OCI-LY1 (cell line): ENCODE measurements around the gene TRMT61A.

Source experiments
- H2AFZ ChIP-seq: fragments of 200-600 bp; sonication (generic), shearing (Covaris generic); 2 replicates; pipeline ENCODE4 v1.6.0; 2014; ENCODE audit warnings: antibody characterized with exemption, mild to moderate bottlenecking, low read length
- H3F3A ChIP-seq: fragments of 200-600 bp; sonication (generic), shearing (Covaris generic); 2 replicates; pipeline ENCODE4 v1.6.0; 2014; ENCODE audit warnings: mild to moderate bottlenecking, antibody characterized with exemption, low read length, moderate library complexity; ENCODE audit not compliant: insufficient read depth
- H3K27ac ChIP-seq: fragments of 200-600 bp; sonication (generic); 2 replicates; pipeline ENCODE4 v1.5.1; 2014; ENCODE audit warnings: low read length, mixed run types, mild to moderate bottlenecking, low read depth; ENCODE audit not compliant: poor library complexity, severe bottlenecking
- H3K27me3 ChIP-seq: fragments of 200-600 bp; sonication (generic); 2 replicates; pipeline ENCODE4 v1.6.0; 2014; ENCODE audit warnings: antibody characterized with exemption, mild to moderate bottlenecking, low read length, moderate library complexity; ENCODE audit not compliant: insufficient read depth
- H3K36me3 ChIP-seq: fragments of 200-600 bp; sonication (generic); 2 replicates; pipeline ENCODE4 v1.6.1; 2014; ENCODE audit warnings: mild to moderate bottlenecking, antibody characterized with exemption, low read length, moderate library complexity, mixed read lengths; ENCODE audit not compliant: insufficient read depth
- H3K4me1 ChIP-seq: fragments of 200-600 bp; sonication (generic); 2 replicates; pipeline ENCODE4 v1.5.1; 2014; ENCODE audit warnings: mild to moderate bottlenecking, low read length, moderate library complexity; ENCODE audit not compliant: insufficient read depth, severe bottlenecking
- H3K4me2 ChIP-seq: fragments of 200-600 bp; sonication (generic), shearing (Covaris generic); 2 replicates; pipeline ENCODE4 v1.6.1; 2014; ENCODE audit warnings: low read length
- H3K4me3 ChIP-seq: fragments of 200-600 bp; sonication (generic); 2 replicates; pipeline ENCODE4 v1.5.1; 2014; ENCODE audit warnings: low read length, low read depth, mild to moderate bottlenecking, mixed read lengths; ENCODE audit not compliant: poor library complexity, severe bottlenecking
- H3K79me2 ChIP-seq: fragments of 200-600 bp; shearing (Covaris generic); 2 replicates; pipeline ENCODE4 v1.6.1; 2016; ENCODE audit warnings: mixed run types, low read length, mixed read lengths; ENCODE audit not compliant: insufficient read depth
- H3K9ac ChIP-seq: fragments of 200-600 bp; sonication (generic), shearing (Covaris generic); 2 replicates; pipeline ENCODE4 v1.6.1; 2014; ENCODE audit warnings: mild to moderate bottlenecking, low read length, mixed read lengths
- H3K9me2 ChIP-seq: fragments of 200-600 bp; sonication (generic), shearing (Covaris generic); 2 replicates; pipeline ENCODE4 v1.6.1; 2014; ENCODE audit warnings: low read depth, mild to moderate bottlenecking, low read length, mixed read lengths
- H3K9me3 ChIP-seq: fragments of 200-600 bp; shearing (Covaris generic); 2 replicates; pipeline ENCODE4 v1.6.1; 2014; ENCODE audit warnings: low read length, mixed read lengths
- H4K20me1 ChIP-seq: fragments of 200-600 bp; sonication (generic), shearing (Covaris generic); 2 replicates; pipeline ENCODE4 v1.6.0; 2016; ENCODE audit warnings: mild to moderate bottlenecking, low read length; ENCODE audit not compliant: insufficient read depth
- CTCF ChIP-seq: fragments of 200-600 bp; sonication (generic), shearing (Covaris generic); IDR thresholded peaks from 2 replicates; pipeline ENCODE4 v1.5.1; 2017; ENCODE audit warnings: mild to moderate bottlenecking, antibody characterized with exemption, low read length, moderate library complexity, mixed read lengths
- EZH2 ChIP-seq: fragments of 200-600 bp; sonication (generic), shearing (Covaris generic); IDR thresholded peaks from 2 replicates; pipeline ENCODE4 v1.8.0; 2017; ENCODE audit warnings: borderline replicate concordance, mixed run types, mild to moderate bottlenecking, antibody characterized with exemption, low read length, moderate library complexity, mixed read lengths

Gene TRMT61A

GRCh38 chr14:103526247-103526913, 2.6 kb upstream of the TRMT61A start:
- no peak for TF ChIP-seq EZH2
- H3K36me3 ChIP-seq = peaks cover 6% of the 10 kb centered on the region; the same call in 1 of the 2 replicates
- no peaks in the 10 kb centered on the region for H3K9me3 ChIP-seq
- H3K9me2 ChIP-seq = no peaks in the 10 kb centered on the region
- no peaks in the 10 kb centered on the region; the same call in 1 of the 2 replicates for H3K27me3 ChIP-seq
- no peak overlapping the region for H3K27ac ChIP-seq
- H3K4me2 ChIP-seq = no peak overlapping the region
- H3K4me1 ChIP-seq = peaks cover 34% of the 10 kb centered on the region
- no peak overlapping the region for H3K9ac ChIP-seq
- H3K79me2 ChIP-seq = peaks cover 8% of the 10 kb centered on the region
- no peaks in the 10 kb centered on the region for H3F3A ChIP-seq
- no peak overlapping the region for H2AFZ ChIP-seq
- H4K20me1 ChIP-seq = no peaks in the 10 kb centered on the region
- no peak overlapping the region for H3K4me3 ChIP-seq

GRCh38 chr14:103526914-103527248, 2.1 kb upstream of the TRMT61A start:
- H2AFZ ChIP-seq = no peak overlapping the region
- no peak overlapping the region for H3K4me2 ChIP-seq

GRCh38 chr14:103527408-103528145, 1.4 kb upstream of the TRMT61A start:
- TF ChIP-seq CTCF (no peak), EZH2 (no peak)
- Histone ChIP-seq H3K9me3 (no peaks in the 10 kb centered on the region), H3K36me3 (peaks cover 6% of the 10 kb centered on the region; the same call in 1 of the 2 replicates), H3K4me2 (peak overlapping the region; percentile 96), H3K9me2 (no peaks in the 10 kb centered on the region), H3K27ac (no peak overlapping the region), H3K79me2 (peaks cover 8% of the 10 kb centered on the region), H3K9ac (peak overlapping the region; percentile 93; the same call in 1 of the 2 replicates), H3K4me1 (peaks cover 27% of the 10 kb centered on the region), H3F3A (no peaks in the 10 kb centered on the region), H4K20me1 (no peaks in the 10 kb centered on the region), H3K27me3 (no peaks in the 10 kb centered on the region; the same call in 1 of the 2 replicates), H3K4me3 (peak overlapping the region; percentile 96), H2AFZ (no peak overlapping the region)

More at GRCh38 chr14:103526914-103527248, 2.1 kb upstream of the TRMT61A start:
- H3K9me2 ChIP-seq = no peaks in the 10 kb centered on the region
- no peaks in the 10 kb centered on the region for H4K20me1 ChIP-seq
- H3K9ac ChIP-seq = no peak overlapping the region
- H3K4me3 ChIP-seq = no peak overlapping the region
- TF ChIP-seq CTCF (no peak), EZH2 (no peak)
- no peaks in the 10 kb centered on the region for H3K9me3 ChIP-seq
- no peak overlapping the region for H3K27ac ChIP-seq
- no peaks in the 10 kb centered on the region; the same call in 1 of the 2 replicates for H3K27me3 ChIP-seq
- H3K36me3 ChIP-seq = peaks cover 6% of the 10 kb centered on the region; the same call in 1 of the 2 replicates
- H3K4me1 ChIP-seq = peaks cover 31% of the 10 kb centered on the region
- H3K79me2 ChIP-seq = peaks cover 8% of the 10 kb centered on the region
- no peaks in the 10 kb centered on the region for H3F3A ChIP-seq
